CD4-positive, alpha-beta T cell (primary cell): ENCODE data around the gene FARSA. TPM values are rescaled to one million over a fixed set of nuclear protein-coding genes. Genes with fewer than 3 reads are reported as not detected.

Experiments
- ATAC-seq: fragments of 200-7000 bp; cut with Tn5 transposase; one replicate; pipeline ENCODE4 v1.10.0; 2022; ENCODE audit warnings: mild to moderate bottlenecking; ENCODE audit not compliant: poor library complexity
- CTCF ChIA-PET: fragments of 350-600 bp; sonication (Branson Sonifier 250); formaldehyde crosslinking; loops from one replicate; lab custom pipeline; 2021; ENCODE audit warnings: antibody characterized with exemption, inconsistent platforms; lab: Charles Lee
- POLR2A ChIA-PET: fragments of 350-600 bp; sonication (Branson Sonifier 250); formaldehyde crosslinking; loops from one replicate; lab custom pipeline; 2021; ENCODE audit warnings: antibody characterized with exemption, inconsistent platforms; lab: Charles Lee
- DNase-seq, 14 experiments: peaks; one replicate each; pipeline ENCODE4 v3.0.0-alpha.2; 2013 to 2020; ENCODE audit warnings: mixed read lengths in 2 of 14
- H3K27ac ChIP-seq, 2 donors: one replicate each; pipeline versions ENCODE4 v1.5.1 to v1.7.0; 2013; ENCODE audit warnings: low read length in 2 of 2, low read depth in 1 of 2, mild to moderate bottlenecking in 1 of 2
- H3K27me3 ChIP-seq, 2 experiments: 1 replicate in 1 of 2; 2 replicates in 1 of 2; pipeline versions ENCODE4 v1.6.1 to v1.7.0; 2013; ENCODE audit warnings: low read length in 2 of 2, control low read depth in 1 of 2, mild to moderate bottlenecking in 1 of 2, moderate library complexity in 1 of 2; ENCODE audit not compliant: insufficient read depth in 2 of 2, control insufficient read depth in 1 of 2
- H3K36me3 ChIP-seq: one replicate; pipeline ENCODE4 v1.6.1; 2013; ENCODE audit warnings: low read length, control low read depth; ENCODE audit not compliant: insufficient read depth
- H3K4me1 ChIP-seq: one replicate; pipeline ENCODE4 v1.6.1; 2013; ENCODE audit warnings: low read length, control low read depth; ENCODE audit not compliant: insufficient read depth
- H3K4me3 ChIP-seq: one replicate; pipeline ENCODE4 v1.5.1; 2013; ENCODE audit warnings: mild to moderate bottlenecking, low read length, moderate library complexity
- H3K9me3 ChIP-seq, 2 experiments: 1 replicate in 1 of 2; 2 replicates in 1 of 2; pipeline versions ENCODE4 v1.6.1 to v1.7.0; 2013; ENCODE audit warnings: low read length in 2 of 2, mild to moderate bottlenecking in 2 of 2, control low read depth in 1 of 2, moderate library complexity in 1 of 2; ENCODE audit not compliant: control insufficient read depth in 1 of 2, insufficient read depth in 1 of 2
- H3K27ac Mint-ChIP-seq: one replicate; pipeline ENCODE4 v1.8.0; 2020; ENCODE audit warnings: mixed read lengths
- H3K27me3 Mint-ChIP-seq: one replicate; pipeline ENCODE4 v1.8.0; 2021; ENCODE audit warnings: mixed read lengths
- H3K36me3 Mint-ChIP-seq: one replicate; pipeline ENCODE4 v1.8.0; 2021; ENCODE audit warnings: low read depth, mixed read lengths
- H3K4me1 Mint-ChIP-seq: one replicate; pipeline ENCODE4 v1.8.0; 2021; ENCODE audit warnings: low read depth, mixed read lengths
- H3K4me3 Mint-ChIP-seq: one replicate; pipeline ENCODE4 v1.8.0; 2020; ENCODE audit warnings: mild to moderate bottlenecking, mixed read lengths
- H3K9me3 Mint-ChIP-seq: one replicate; pipeline ENCODE4 v1.8.0; 2020; ENCODE audit warnings: mixed read lengths
- intact Hi-C, 2 experiments: fragments of 100-400 bp; cut with DNase I in 1 of 2; cut with micrococcal nuclease in 1 of 2; formaldehyde crosslinking; loops; one replicate each; pipeline versions ENCODE4 v1.15.1 to v1.9.0; 2023 to 2025; cut with DNase I, micrococcal nuclease
- total RNA-seq, 174 experiments: library from RNA in 2 of 174; stranded (reverse) in 2 of 174; gene quantifications; one replicate each; pipeline ENCODE4 v1.2.3 and lab custom pipeline; 2021 to 2026
- TF ChIP-seq, protein P1 (sequence below): fragments of 200-600 bp; IDR thresholded peaks from one replicate; pipeline ENCODE4 v1.8.0; 2022; ENCODE audit warnings: antibody characterized with exemption, mild to moderate bottlenecking

Gene FARSA
- total RNA-seq, 2 experiments from 2014 or later = 17.2 TPM

DNA sequence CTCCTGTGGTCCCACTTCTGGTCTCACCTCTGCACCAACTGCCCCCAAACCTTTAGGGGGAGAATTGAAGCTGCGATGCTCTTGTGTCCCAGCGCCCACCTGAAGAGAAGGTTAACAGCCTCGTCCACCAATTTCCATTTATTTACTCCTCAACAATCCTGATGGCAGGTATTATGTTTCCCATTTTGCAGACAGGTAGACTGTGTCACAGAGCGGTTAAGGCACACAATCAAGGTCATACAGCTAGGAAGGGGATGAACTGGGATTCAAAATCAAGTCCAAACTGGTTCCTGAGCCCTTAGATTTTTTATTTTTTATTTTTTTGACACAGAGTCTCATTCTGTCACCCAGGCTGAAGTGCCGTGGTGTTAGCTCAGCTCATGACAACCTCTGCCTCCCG is 58.4 kb downstream of the FARSA start:
- no peak for ATAC-seq
- no peak overlapping the region for H3K27ac Mint-ChIP-seq
- intact Hi-C loops = no loop called here

DNA sequence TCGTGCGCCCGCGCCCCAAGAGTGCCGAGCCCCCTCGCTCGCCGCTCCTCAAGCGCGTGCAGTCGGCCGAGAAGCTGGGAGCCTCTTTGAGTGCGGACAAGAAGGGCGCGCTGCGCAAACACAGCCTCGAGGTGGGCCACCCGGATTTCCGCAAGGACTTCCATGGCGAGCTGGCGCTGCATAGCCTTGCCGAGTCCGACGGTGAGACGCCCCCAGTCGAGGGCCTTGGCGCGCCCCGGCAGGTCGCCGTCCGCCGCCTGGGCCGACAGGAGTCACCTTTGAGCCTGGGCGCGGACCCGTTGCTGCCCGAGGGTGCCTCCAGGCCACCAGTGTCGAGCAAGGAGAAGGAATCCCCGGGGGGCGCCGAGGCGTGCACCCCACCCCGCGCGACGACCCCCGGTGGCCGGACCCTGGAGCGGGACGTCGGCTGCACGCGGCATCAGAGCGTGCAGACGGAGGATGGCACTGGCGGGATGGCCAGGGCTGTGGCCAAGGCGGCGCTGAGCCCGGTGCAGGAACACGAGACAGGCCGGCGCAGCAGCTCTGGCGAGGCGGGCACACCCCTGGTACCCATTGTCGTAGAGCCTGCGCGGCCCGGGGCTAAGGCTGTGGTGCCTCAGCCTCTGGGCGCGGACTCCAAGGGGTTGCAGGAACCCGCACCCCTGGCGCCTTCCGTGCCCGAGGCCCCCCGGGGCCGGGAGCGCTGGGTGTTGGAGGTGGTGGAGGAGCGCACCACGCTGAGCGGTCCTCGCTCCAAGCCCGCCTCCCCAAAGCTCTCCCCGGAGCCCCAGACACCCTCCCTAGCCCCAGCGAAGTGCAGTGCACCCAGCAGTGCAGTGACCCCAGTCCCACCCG is 59.4 kb downstream of the FARSA start:
- TF ChIP-seq, protein P1, sequence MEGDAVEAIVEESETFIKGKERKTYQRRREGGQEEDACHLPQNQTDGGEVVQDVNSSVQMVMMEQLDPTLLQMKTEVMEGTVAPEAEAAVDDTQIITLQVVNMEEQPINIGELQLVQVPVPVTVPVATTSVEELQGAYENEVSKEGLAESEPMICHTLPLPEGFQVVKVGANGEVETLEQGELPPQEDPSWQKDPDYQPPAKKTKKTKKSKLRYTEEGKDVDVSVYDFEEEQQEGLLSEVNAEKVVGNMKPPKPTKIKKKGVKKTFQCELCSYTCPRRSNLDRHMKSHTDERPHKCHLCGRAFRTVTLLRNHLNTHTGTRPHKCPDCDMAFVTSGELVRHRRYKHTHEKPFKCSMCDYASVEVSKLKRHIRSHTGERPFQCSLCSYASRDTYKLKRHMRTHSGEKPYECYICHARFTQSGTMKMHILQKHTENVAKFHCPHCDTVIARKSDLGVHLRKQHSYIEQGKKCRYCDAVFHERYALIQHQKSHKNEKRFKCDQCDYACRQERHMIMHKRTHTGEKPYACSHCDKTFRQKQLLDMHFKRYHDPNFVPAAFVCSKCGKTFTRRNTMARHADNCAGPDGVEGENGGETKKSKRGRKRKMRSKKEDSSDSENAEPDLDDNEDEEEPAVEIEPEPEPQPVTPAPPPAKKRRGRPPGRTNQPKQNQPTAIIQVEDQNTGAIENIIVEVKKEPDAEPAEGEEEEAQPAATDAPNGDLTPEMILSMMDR = no peak
- Mint-ChIP-seq H3K36me3 (peaks cover 51% of the 10 kb centered on the region), H3K9me3 (peaks cover 5% of the 10 kb centered on the region), H3K4me3 (no peak overlapping the region), H3K27me3 (no peaks in the 10 kb centered on the region), H3K27ac (no peak overlapping the region), H3K4me1 (peaks cover 6% of the 10 kb centered on the region)
- peaks cover 0 to 19% of the 10 kb centered on the region in 2 experiments for H3K9me3 ChIP-seq
- H3K27ac ChIP-seq = no peak overlapping the region
- ChIA-PET CTCF (no interaction called here), POLR2A (interaction anchor here (1.6 kb wide), 1 partner anchor 11 kb away, joined by 7 read pairs; no protein-coding TSS in a partner anchor)
- H3K4me1 ChIP-seq = no peaks in the 10 kb centered on the region
- H3K36me3 ChIP-seq = peaks cover 29% of the 10 kb centered on the region
- H3K4me3 ChIP-seq = no peak overlapping the region
- no peak for ATAC-seq
- DNase-seq = peak in 1 of 14 experiments; percentile 39
- H3K27me3 ChIP-seq = no peaks in the 10 kb centered on the region
- intact Hi-C loops = no loop called here

More for the DNA sequence above, 58.4 kb downstream of the FARSA start:
- DNase-seq = no peak
- H3K36me3 Mint-ChIP-seq = peaks cover 51% of the 10 kb centered on the region
- ChIA-PET POLR2A (interaction anchor here (1.1 kb wide), 1 partner anchor 16 kb away, joined by 3 read pairs; the partner anchor contains the start of gene GCDH), CTCF (interaction anchor here (0.6 kb wide), 1 partner anchor 158 kb away, joined by 3 read pairs; no protein-coding TSS in a partner anchor)
- peaks cover 8% of the 10 kb centered on the region for H3K4me1 Mint-ChIP-seq
- H3K4me3 ChIP-seq = no peak overlapping the region
- peaks cover 0 to 19% of the 10 kb centered on the region in 2 experiments for H3K9me3 ChIP-seq
- H3K36me3 ChIP-seq = peaks cover 29% of the 10 kb centered on the region
- H3K27me3 ChIP-seq = no peaks in the 10 kb centered on the region
- H3K4me3 Mint-ChIP-seq = no peak overlapping the region
- peaks cover 7% of the 10 kb centered on the region for H3K4me1 ChIP-seq
- peaks cover 5% of the 10 kb centered on the region for H3K9me3 Mint-ChIP-seq
- H3K27me3 Mint-ChIP-seq = no peaks in the 10 kb centered on the region
- TF ChIP-seq, protein P1 = no peak
- H3K27ac ChIP-seq = no peak overlapping the region

DNA sequence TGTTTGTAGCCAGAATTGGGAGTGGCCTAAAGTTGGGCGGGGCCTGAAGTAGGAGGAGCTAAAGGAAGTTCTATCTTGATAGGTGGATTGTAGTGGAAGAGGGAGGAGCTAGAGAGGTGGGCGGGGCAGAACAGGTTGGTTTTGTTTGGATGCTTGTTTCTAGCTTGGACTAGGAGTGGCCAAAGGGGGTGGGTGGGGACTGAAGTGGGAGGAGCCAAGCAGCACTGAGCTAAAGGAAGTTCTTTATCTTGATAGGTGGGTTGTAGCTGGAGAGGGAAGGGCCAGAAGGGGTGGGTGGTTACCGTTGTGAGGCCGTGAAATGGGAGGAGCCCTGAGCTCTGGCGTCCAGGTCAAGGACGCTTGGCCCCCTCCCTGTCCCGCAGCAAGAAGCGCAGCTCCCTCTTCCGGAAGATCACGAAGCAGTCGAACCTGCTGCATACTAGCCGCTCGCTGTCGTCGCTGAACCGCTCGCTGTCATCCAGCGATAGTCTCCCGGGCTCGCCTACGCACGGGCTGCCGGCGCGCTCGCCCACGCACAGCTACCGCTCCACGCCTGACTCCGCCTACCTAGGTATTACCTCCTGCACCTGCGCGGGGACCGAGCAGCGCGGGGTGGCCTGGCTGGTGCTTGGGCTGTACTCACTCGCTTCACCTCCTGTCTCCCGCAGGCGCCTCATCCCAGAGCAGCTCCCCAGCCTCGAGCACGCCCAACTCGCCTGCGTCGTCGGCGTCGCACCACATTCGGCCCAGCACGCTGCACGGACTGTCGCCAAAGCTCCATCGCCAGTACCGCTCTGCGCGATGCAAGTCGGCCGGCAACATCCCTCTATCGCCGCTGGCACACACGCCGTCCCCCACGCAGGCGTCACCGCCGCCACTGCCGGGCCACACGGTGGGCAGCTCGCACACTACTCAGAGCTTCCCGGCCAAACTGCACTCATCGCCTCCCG is 60.3 kb downstream of the FARSA start:
- peaks cover 6% of the 10 kb centered on the region for H3K4me1 Mint-ChIP-seq
- Histone ChIP-seq H3K4me1 (no peaks in the 10 kb centered on the region), H3K4me3 (peak overlapping the region; percentile 26), H3K27me3 (no peaks in the 10 kb centered on the region), H3K27ac (no peak overlapping the region), H3K9me3 (peaks cover 0 to 19% of the 10 kb centered on the region in 2 experiments), H3K36me3 (peaks cover 25% of the 10 kb centered on the region)
- peaks cover 44% of the 10 kb centered on the region for H3K36me3 Mint-ChIP-seq
- POLR2A ChIA-PET = interaction anchor here (0.6 to 1.6 kb wide), 3 partner anchors 12 to 226 kb away, joined by 3 to 7 read pairs (median 3); no protein-coding TSS in a partner anchor
- H3K27me3 Mint-ChIP-seq = no peaks in the 10 kb centered on the region
- peak; percentile 82 for ATAC-seq
- TF ChIP-seq, protein P1 = no peak
- peak overlapping the region; percentile 46 for H3K4me3 Mint-ChIP-seq
- H3K9me3 Mint-ChIP-seq = peaks cover 5% of the 10 kb centered on the region
- peak overlapping the region; percentile 70 for H3K27ac Mint-ChIP-seq
- CTCF ChIA-PET = no interaction called here
- intact Hi-C loops = no loop called here
- peak in 11 of 14 experiments; percentile 25 to 84 (median 48) for DNase-seq
